Stimulated activated CD8-positive, alpha-beta memory T cell treated with anti-CD3 and anti-CD28 coated beads, Interleukin-7, amount 100 ng/mL, for 24 hours (primary cell): Measurements from ENCODE around the gene PPP1R1A.

Source experiments
- DNase-seq: peaks from one replicate; pipeline ENCODE4 v3.0.0-alpha.2; 2020; ENCODE audit warnings: low read depth

Gene PPP1R1A

GRCh38 chr12:54588110-54588889 lies at the start of gene PPP1R1A:
PPP1R1A (minus strand) TSS chr12:54588659; CDS start chr12:54588488, 171 bp downstream.
- no peak for DNase-seq

- no peak for DNase-seq
Measured at GRCh38 chr12:54634795-54635194, 46.3 kb upstream of the PPP1R1A start, which contains the start of gene LACRT. LACRT (minus strand) TSS chr12:54634895; CDS start chr12:54634841, 54 bp downstream.

GRCh38 chr12:54631988-54632728 lies 43.7 kb upstream of the PPP1R1A start:
- no peak for DNase-seq

- no peak for DNase-seq
Measured at GRCh38 chr12:54631551-54631950, 43.1 kb upstream of the PPP1R1A start.

GRCh38 chr12:54629925-54630324 lies 41.5 kb upstream of the PPP1R1A start:
- DNase-seq = no peak

GRCh38 chr12:54628186-54628846 lies 39.9 kb upstream of the PPP1R1A start:
- DNase-seq = no peak

- DNase-seq = no peak
Measured at GRCh38 chr12:54627304-54627703, 38.8 kb upstream of the PPP1R1A start.

GRCh38 chr12:54625598-54625997 lies 37.1 kb upstream of the PPP1R1A start:
- DNase-seq = no peak

- DNase-seq = no peak
Measured at GRCh38 chr12:54624315-54625279, 36.1 kb upstream of the PPP1R1A start.

- DNase-seq = no peak
Measured at GRCh38 chr12:54622463-54623183, 34.2 kb upstream of the PPP1R1A start.

- no peak for DNase-seq
Measured at GRCh38 chr12:54616933-54617680, 28.6 kb upstream of the PPP1R1A start.

- DNase-seq = no peak
Measured at GRCh38 chr12:54612225-54612750, 23.8 kb upstream of the PPP1R1A start.

- DNase-seq = no peak
Measured at GRCh38 chr12:54611715-54612149, 23.3 kb upstream of the PPP1R1A start.

GRCh38 chr12:54608769-54609168 lies 20.3 kb upstream of the PPP1R1A start:
- no peak for DNase-seq

GRCh38 chr12:54608156-54608555 lies 19.7 kb upstream of the PPP1R1A start:
- no peak for DNase-seq

- DNase-seq = no peak
Measured at GRCh38 chr12:54606556-54606955, 18.1 kb upstream of the PPP1R1A start.

- no peak for DNase-seq
Measured at GRCh38 chr12:54605138-54605970, 16.9 kb upstream of the PPP1R1A start.

- DNase-seq = no peak
Measured at GRCh38 chr12:54604436-54604835, 16.0 kb upstream of the PPP1R1A start.

- DNase-seq = no peak
Measured at GRCh38 chr12:54603872-54604271, 15.4 kb upstream of the PPP1R1A start.
